ENCODE measurements around the gene ETS1.

- TF ChIP-seq EZH2 (IDR thresholded peaks at IDR 0.05; ENCODE audit: borderline replicate concordance, low read length) (no peak), CTCF (IDR thresholded peaks at IDR 0.05; ENCODE audit: low read length) (no peak)
Measured at GRCh38 chr11:128532016-128532571, 55.3 kb downstream of the ETS1 start.

Data from OCI-LY1 (cell line).